Activated CD4-positive, alpha-beta T cell treated with anti-CD3 and anti-CD28 coated beads, Interleukin-2, amount 10 ng/mL, durations not matched to agents 24 days and 14 days (primary cell): ENCODE measurements around the gene LRP1B. TPM values are rescaled to one million over a fixed set of nuclear protein-coding genes. Genes with fewer than 3 reads are reported as not detected.

Experiments
- DNase-seq: peaks from one replicate; pipeline ENCODE4 v3.0.0; 2022
- H3K27ac Mint-ChIP-seq: one replicate; pipeline ENCODE4 v1.8.0; 2022; ENCODE audit warnings: mild to moderate bottlenecking, mixed read lengths
- H3K27me3 Mint-ChIP-seq: one replicate; pipeline ENCODE4 v1.8.0; 2022; ENCODE audit warnings: mixed read lengths
- H3K36me3 Mint-ChIP-seq: one replicate; pipeline ENCODE4 v1.8.0; 2022; ENCODE audit warnings: low read depth, mild to moderate bottlenecking, mixed read lengths
- H3K4me1 Mint-ChIP-seq: one replicate; pipeline ENCODE4 v1.8.0; 2021; ENCODE audit warnings: mixed read lengths
- H3K4me3 Mint-ChIP-seq: one replicate; pipeline ENCODE4 v1.8.0; 2022; ENCODE audit warnings: mild to moderate bottlenecking, moderate library complexity, mixed read lengths
- H3K9me3 Mint-ChIP-seq: one replicate; pipeline ENCODE4 v1.8.0; 2021; ENCODE audit warnings: mixed read lengths
- intact Hi-C: fragments of 100-400 bp; cut with micrococcal nuclease; formaldehyde crosslinking; loops from one replicate; pipeline ENCODE4 v1.15.1; 2023
- total RNA-seq: library from RNA; stranded (reverse); gene quantifications from 2 replicates; pipeline ENCODE4 v1.2.3, GENCODE V29; 2022

The LRP1B gene
- total RNA-seq, 1 donor from 2014 or later, result not detected

GRCh38 chr2:140835079-140835478 is 1295.7 kb downstream of the LRP1B start:
- Mint-ChIP-seq H3K27ac (no peak overlapping the region), H3K27me3 (no peaks in the 10 kb centered on the region), H3K36me3 (no peaks in the 10 kb centered on the region), H3K4me3 (no peak overlapping the region), H3K4me1 (no peaks in the 10 kb centered on the region), H3K9me3 (peaks cover 4% of the 10 kb centered on the region)
- DNase-seq, result no peak
- intact Hi-C loops, result no loop called here

GRCh38 chr2:140814141-140814540 is 1316.7 kb downstream of the LRP1B start:
- H3K4me1 Mint-ChIP-seq, result no peaks in the 10 kb centered on the region

DNA sequence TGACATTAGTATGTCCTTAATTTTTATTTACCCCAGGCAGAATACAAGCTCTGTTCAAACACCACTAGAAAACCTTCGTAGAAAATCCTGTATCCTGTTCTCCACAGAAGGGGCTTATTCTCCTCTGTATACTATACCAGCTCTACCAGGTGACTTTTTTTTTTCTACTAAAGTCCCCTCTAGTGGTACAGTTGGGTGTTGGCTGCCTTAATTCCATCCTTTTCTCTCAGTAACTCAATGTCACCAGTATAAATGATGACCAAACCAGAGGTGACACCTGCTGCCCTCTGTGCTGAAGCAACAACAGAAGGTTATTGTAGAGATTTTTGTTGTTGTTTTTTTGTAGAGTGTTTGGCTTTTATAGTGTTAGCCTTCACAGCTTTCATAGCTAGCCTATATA is 1322.0 kb downstream of the LRP1B start:
- no peak for DNase-seq
- Mint-ChIP-seq H3K27ac (no peak overlapping the region), H3K36me3 (no peaks in the 10 kb centered on the region), H3K9me3 (no peaks in the 10 kb centered on the region), H3K4me3 (no peak overlapping the region), H3K4me1 (no peaks in the 10 kb centered on the region), H3K27me3 (no peaks in the 10 kb centered on the region)
- intact Hi-C loops, result no loop called here

More at GRCh38 chr2:140814141-140814540, 1316.7 kb downstream of the LRP1B start:
- Mint-ChIP-seq H3K4me3 (no peak overlapping the region), H3K36me3 (no peaks in the 10 kb centered on the region), H3K27ac (no peak overlapping the region), H3K9me3 (no peaks in the 10 kb centered on the region), H3K27me3 (no peaks in the 10 kb centered on the region)
- intact Hi-C loops, result no loop called here
- DNase-seq, result no peak

DNA sequence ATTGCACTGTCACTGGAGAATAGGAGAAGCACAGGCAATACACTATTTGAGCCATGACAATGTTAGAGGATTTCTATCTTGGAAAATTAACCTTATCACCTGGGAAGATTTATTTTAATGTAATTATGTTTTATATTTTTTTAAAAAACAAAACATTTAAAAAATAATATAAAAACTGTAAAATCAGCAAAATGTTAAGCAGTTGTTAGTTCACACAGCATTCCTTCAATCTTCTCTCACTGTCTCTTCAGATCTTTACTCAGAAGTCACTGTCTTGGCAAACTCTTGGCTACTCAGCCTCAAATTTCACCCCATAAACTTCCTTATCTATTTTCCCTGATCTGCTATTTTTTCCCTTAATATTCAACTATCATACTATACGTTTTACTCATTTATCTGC is 1322.6 kb downstream of the LRP1B start:
- intact Hi-C loops, result no loop called here
- Mint-ChIP-seq H3K27me3 (no peaks in the 10 kb centered on the region), H3K4me1 (no peaks in the 10 kb centered on the region), H3K36me3 (no peaks in the 10 kb centered on the region), H3K27ac (no peak overlapping the region), H3K9me3 (no peaks in the 10 kb centered on the region), H3K4me3 (no peak overlapping the region)
- no peak for DNase-seq

GRCh38 chr2:140804700-140805260 is 1326.0 kb downstream of the LRP1B start:
- Mint-ChIP-seq H3K36me3 (no peaks in the 10 kb centered on the region), H3K27me3 (no peaks in the 10 kb centered on the region), H3K4me1 (no peaks in the 10 kb centered on the region), H3K27ac (no peak overlapping the region), H3K9me3 (no peaks in the 10 kb centered on the region), H3K4me3 (no peak overlapping the region)
- DNase-seq, result no peak
- intact Hi-C loops, result no loop called here

GRCh38 chr2:140801311-140801710 is 1329.5 kb downstream of the LRP1B start:
- no peak for DNase-seq
- no peak overlapping the region for H3K4me3 Mint-ChIP-seq
- no peaks in the 10 kb centered on the region for H3K9me3 Mint-ChIP-seq
- no peaks in the 10 kb centered on the region for H3K4me1 Mint-ChIP-seq
- H3K27ac Mint-ChIP-seq, result no peak overlapping the region
- no peaks in the 10 kb centered on the region for H3K27me3 Mint-ChIP-seq
- intact Hi-C loops, result no loop called here
- H3K36me3 Mint-ChIP-seq, result no peaks in the 10 kb centered on the region

GRCh38 chr2:140797718-140798117 is 1333.1 kb downstream of the LRP1B start:
- H3K4me1 Mint-ChIP-seq, result no peaks in the 10 kb centered on the region
- intact Hi-C loops, result no loop called here
- H3K27ac Mint-ChIP-seq, result no peak overlapping the region
- no peaks in the 10 kb centered on the region for H3K9me3 Mint-ChIP-seq
- no peak for DNase-seq
- no peaks in the 10 kb centered on the region for H3K27me3 Mint-ChIP-seq
- no peaks in the 10 kb centered on the region for H3K36me3 Mint-ChIP-seq
- H3K4me3 Mint-ChIP-seq, result no peak overlapping the region

GRCh38 chr2:140791802-140792201 is 1339.0 kb downstream of the LRP1B start:
- no peaks in the 10 kb centered on the region for H3K4me1 Mint-ChIP-seq
- no peaks in the 10 kb centered on the region for H3K36me3 Mint-ChIP-seq
- intact Hi-C loops, result no loop called here
- H3K27ac Mint-ChIP-seq, result no peak overlapping the region
- peaks cover 7% of the 10 kb centered on the region for H3K9me3 Mint-ChIP-seq
- no peak for DNase-seq
- H3K27me3 Mint-ChIP-seq, result no peaks in the 10 kb centered on the region
- H3K4me3 Mint-ChIP-seq, result no peak overlapping the region

- intact Hi-C loops, result no loop called here
- peaks cover 11% of the 10 kb centered on the region for H3K9me3 Mint-ChIP-seq
- H3K27ac Mint-ChIP-seq, result no peak overlapping the region
- no peaks in the 10 kb centered on the region for H3K27me3 Mint-ChIP-seq
- no peak overlapping the region for H3K4me3 Mint-ChIP-seq
- H3K4me1 Mint-ChIP-seq, result no peaks in the 10 kb centered on the region
- no peaks in the 10 kb centered on the region for H3K36me3 Mint-ChIP-seq
- no peak for DNase-seq
Observed at GRCh38 chr2:140786585-140786984, 1344.2 kb downstream of the LRP1B start.

DNA sequence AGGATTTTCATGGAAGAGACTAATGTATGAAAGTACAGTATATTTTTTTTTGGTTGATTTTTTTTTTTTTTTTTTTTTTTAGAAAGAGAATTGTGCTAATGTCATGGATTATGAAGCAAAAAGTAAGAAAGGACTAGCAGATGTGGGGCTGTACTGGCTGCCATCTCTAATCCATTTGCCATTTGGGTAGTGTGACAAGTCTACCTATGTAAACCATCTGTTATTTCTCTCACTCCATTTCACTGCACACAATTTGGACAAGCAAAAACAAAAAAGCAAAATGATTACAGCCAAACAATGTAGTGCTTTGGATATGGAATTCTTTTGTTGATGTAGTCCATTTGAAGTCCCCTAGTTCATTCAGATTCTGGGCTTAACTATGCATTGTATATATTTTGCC is 1355.4 kb downstream of the LRP1B start:
- H3K27me3 Mint-ChIP-seq, result no peaks in the 10 kb centered on the region
- H3K36me3 Mint-ChIP-seq, result no peaks in the 10 kb centered on the region
- intact Hi-C loops, result no loop called here
- DNase-seq, result no peak
- H3K9me3 Mint-ChIP-seq, result no peaks in the 10 kb centered on the region
- H3K27ac Mint-ChIP-seq, result no peak overlapping the region
- peaks cover 2% of the 10 kb centered on the region for H3K4me1 Mint-ChIP-seq
- no peak overlapping the region for H3K4me3 Mint-ChIP-seq

GRCh38 chr2:140770645-140771044 is 1360.2 kb downstream of the LRP1B start:
- no peak for DNase-seq
- H3K27ac Mint-ChIP-seq, result no peak overlapping the region
- H3K27me3 Mint-ChIP-seq, result no peaks in the 10 kb centered on the region
- intact Hi-C loops, result no loop called here
- no peaks in the 10 kb centered on the region for H3K36me3 Mint-ChIP-seq
- no peaks in the 10 kb centered on the region for H3K9me3 Mint-ChIP-seq
- H3K4me3 Mint-ChIP-seq, result no peak overlapping the region
- H3K4me1 Mint-ChIP-seq, result no peaks in the 10 kb centered on the region

DNA sequence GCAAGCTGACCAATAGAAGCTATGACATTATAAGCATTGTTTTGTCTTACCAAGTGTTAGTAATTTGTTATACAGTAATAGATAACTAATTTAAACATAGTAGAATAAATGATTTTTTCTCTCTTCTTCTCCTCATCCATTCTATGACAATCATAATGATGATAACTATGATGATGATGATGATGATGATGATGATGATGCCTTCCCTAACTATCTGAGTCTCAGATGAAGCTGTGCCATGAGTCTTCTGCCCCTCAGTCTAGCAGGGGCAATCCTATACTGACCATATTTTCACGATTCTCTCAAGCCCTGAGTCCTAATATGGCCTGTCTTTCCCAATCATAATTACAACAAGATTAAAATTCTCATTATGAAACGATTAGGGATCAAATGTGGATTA is 1369.0 kb downstream of the LRP1B start:
- no peaks in the 10 kb centered on the region for H3K4me1 Mint-ChIP-seq
- DNase-seq, result no peak
- no peaks in the 10 kb centered on the region for H3K9me3 Mint-ChIP-seq
- no peak overlapping the region for H3K27ac Mint-ChIP-seq
- intact Hi-C loops, result no loop called here
- H3K4me3 Mint-ChIP-seq, result no peak overlapping the region
- no peaks in the 10 kb centered on the region for H3K36me3 Mint-ChIP-seq
- H3K27me3 Mint-ChIP-seq, result no peaks in the 10 kb centered on the region

DNA sequence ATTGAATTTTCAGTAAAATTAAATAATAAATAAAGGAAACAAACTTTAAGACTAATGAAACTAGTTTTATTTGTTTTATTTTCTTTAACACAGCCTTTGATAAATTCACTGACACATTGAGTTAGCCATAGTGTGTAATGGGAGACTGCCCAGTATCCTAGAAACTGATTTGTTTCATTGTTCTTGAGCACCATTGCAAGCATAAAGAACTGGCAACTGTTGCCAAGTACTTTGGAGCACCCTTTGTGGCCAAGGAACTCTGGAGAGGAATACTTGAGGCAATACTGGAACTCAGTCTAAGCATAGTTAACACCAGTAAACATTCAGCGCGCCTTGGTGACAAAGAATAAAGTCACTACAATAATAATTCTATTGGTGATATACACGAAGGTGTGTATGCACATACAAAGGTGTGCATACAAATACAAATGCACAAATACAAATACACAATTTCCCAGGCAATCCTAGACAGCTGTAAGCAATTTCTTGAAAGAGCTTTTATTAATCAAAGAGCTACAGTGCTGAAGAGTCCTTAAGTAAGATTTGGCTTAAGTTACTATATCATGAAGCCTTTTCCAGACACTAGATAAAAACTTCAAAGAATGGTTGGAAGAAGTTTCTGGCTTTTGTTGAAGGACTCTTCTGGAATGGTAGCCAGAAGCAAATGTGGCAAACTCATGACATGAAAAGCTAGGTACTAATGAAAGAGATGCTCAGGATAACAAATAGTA is 1371.2 kb downstream of the LRP1B start:
- intact Hi-C loops, result no loop called here
- H3K27ac Mint-ChIP-seq, result no peak overlapping the region
- no peaks in the 10 kb centered on the region for H3K9me3 Mint-ChIP-seq
- no peaks in the 10 kb centered on the region for H3K27me3 Mint-ChIP-seq
- H3K4me1 Mint-ChIP-seq, result no peaks in the 10 kb centered on the region
- no peaks in the 10 kb centered on the region for H3K36me3 Mint-ChIP-seq
- H3K4me3 Mint-ChIP-seq, result no peak overlapping the region
- no peak for DNase-seq

- Mint-ChIP-seq H3K27ac (no peak overlapping the region), H3K9me3 (no peaks in the 10 kb centered on the region), H3K36me3 (no peaks in the 10 kb centered on the region), H3K4me3 (no peak overlapping the region), H3K4me1 (no peaks in the 10 kb centered on the region), H3K27me3 (no peaks in the 10 kb centered on the region)
- intact Hi-C loops, result no loop called here
- no peak for DNase-seq
Observed at GRCh38 chr2:140747665-140748064, 1383.2 kb downstream of the LRP1B start.

DNA sequence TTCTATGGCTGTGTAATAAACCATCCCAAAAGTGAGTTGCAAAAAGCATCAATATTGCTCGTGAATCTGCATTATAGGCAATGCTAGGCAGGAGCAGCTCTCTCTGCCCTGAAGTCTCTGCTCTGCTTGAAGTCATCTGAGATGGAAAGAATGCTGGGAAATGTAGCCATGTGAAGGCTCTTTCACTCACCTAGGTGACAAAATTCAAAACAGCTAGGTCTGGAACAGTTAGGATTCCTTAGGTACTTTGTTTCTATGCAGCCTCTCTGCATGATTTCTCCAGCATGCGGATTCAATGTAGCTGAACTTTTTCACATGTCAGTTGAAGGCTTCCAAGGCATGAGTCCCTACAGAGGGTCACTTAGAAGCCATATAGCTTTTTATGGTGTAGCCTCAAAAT is 1383.7 kb downstream of the LRP1B start:
- Mint-ChIP-seq H3K4me1 (no peaks in the 10 kb centered on the region), H3K27me3 (no peaks in the 10 kb centered on the region), H3K9me3 (no peaks in the 10 kb centered on the region), H3K36me3 (no peaks in the 10 kb centered on the region), H3K4me3 (no peak overlapping the region), H3K27ac (no peak overlapping the region)
- intact Hi-C loops, result no loop called here
- DNase-seq, result no peak
